Right lobe of liver (tissue), 6 donors: ENCODE results near the gene FMO2. TPM values are rescaled to one million over a fixed set of nuclear protein-coding genes. Genes with fewer than 3 reads are reported as not detected.

Experiments used
- ATAC-seq, 4 donors: fragments of 200-7000 bp; cut with Tn5 transposase; one replicate each; pipeline ENCODE4 v1.9.1; 2020; ENCODE audit warnings: mild to moderate bottlenecking in 4 of 4, moderate library complexity in 4 of 4
- DNase-seq, 3 donors: peaks; one replicate each; pipeline ENCODE4 v3.0.0-alpha.2; 2020
- H3K27ac ChIP-seq, 3 donors: fragments of 200-600 bp; one replicate each; pipeline ENCODE4 v1.8.0; 2022
- H3K27me3 ChIP-seq, 2 donors: fragments of 200-600 bp; one replicate each; pipeline ENCODE4 v1.8.0; 2022
- H3K36me3 ChIP-seq, 4 donors: fragments of 200-600 bp; sonication (generic) in 1 of 4; one replicate each; pipeline versions ENCODE4 v1.5.1 to v1.8.0; 2017 to 2022; ENCODE audit warnings: control low read depth in 1 of 4
- H3K4me1 ChIP-seq, 4 donors: fragments of 200-600 bp; sonication (generic) in 1 of 4; one replicate each; pipeline versions ENCODE4 v1.5.1 to v1.8.0; 2017 to 2022; ENCODE audit warnings: control low read depth in 1 of 4
- H3K4me3 ChIP-seq, 3 donors: fragments of 200-600 bp; one replicate each; pipeline ENCODE4 v1.8.0; 2022
- H3K9me3 ChIP-seq, 4 donors: fragments of 200-600 bp; sonication (generic) in 1 of 4; one replicate each; pipeline versions ENCODE4 v1.5.1 to v1.8.0; 2017 to 2022; ENCODE audit warnings: control low read depth in 1 of 4
- POLR2A ChIP-seq: fragments of 450-650 bp; IDR thresholded peaks from one replicate; pipeline ENCODE4 v1.6.1; 2017; ENCODE audit warnings: antibody characterized with exemption, mild to moderate bottlenecking
- WGBS: methylation state at CpG from one replicate; pipeline ENCODE4 v1.1.6; 2018; ENCODE audit warnings: low coverage, low lambda C conversion rate; ENCODE audit not compliant: insufficient coverage; ENCODE audit errors: missing lambda C conversion rate; 5-methylcytosine and 5-hydroxymethylcytosine counted together
- intact Hi-C, 2 donors: fragments of 100-400 bp; cut with DNase I; formaldehyde crosslinking; loops; one replicate each; pipeline versions ENCODE4 v1.11.2 to v1.14.1; 2022
- total RNA-seq, 6 experiments: library from RNA; depleted of rRNA in 2 of 6; stranded (reverse); fragments of >200 nt in 2 of 6; fragmentation: NEBNext Ultra II Directional in 3 of 6; extraction: Animal tissue kit (Norgen Biotek cat#: 25700) in 3 of 6; gene quantifications; one replicate each; pipeline versions ENCODE4 v1.1.0 to v1.2.4, GENCODE V29; 2016 to 2023
- TF ChIP-seq, protein P1 (sequence below), 4 donors: fragments of 200-600 bp in 3 of 4; fragments of 450-650 bp in 1 of 4; IDR thresholded peaks; one replicate each; pipeline versions ENCODE4 v1.5.1 to v1.8.0; 2016 to 2022; ENCODE audit warnings: antibody characterized with exemption in 4 of 4, mild to moderate bottlenecking in 2 of 4
- donor health status: DM: no; HTN: yes; CAD: no.
- donor health status: DM: no; HTN: no; CAD: no.
- donor health status: DM: no; HTN: no; CAD: no.
- donor health status: DM: no; HTN: yes; CAD: no.
- donor health status: DM: no; HTN: yes; CAD: no.

Gene FMO2
- total RNA-seq, 6 experiments from 2014 or later, result 1.0 to 6.8 (median 3.9) TPM

DNA sequence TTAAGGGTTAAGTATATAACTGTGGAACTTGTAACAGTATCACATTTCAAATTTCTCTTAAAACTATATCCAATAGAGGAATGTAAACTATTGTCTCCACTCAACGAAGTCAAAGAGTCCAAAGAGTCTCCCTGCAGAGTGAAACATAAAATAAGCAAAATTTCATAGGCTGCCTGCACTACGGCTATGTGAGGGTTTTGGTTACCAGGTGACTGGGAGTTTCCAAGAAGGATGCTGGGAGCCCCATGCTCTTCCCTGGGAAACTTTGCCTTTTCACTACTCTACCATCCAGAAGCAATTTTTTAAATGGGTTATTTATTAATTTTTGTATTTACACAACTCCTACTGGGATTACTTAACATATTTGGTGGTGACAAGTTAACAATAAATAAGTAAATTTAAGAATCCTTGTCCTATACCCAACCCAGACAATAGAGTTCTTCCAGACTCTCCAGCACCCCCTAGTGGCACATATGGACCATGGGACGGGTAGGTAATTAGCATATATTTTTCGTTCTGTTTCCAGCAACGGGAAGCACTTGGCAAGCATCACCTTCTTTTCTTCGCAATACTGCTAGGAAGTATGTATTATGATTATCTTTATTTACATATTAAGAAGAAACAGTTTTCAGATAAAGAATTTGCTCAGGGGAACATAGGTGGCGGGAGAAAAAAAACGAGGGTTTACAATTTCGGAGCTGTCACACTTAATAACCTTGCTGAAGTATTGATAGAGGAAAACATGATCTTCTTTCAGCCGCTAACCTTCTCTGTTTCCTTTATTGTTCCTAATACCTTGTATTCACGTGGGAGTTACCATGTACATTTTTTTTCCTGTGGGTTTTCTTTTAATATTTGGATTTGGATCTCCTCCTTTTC is 3.5 kb downstream of the FMO2 start:
- H3K27ac ChIP-seq, result no peak overlapping the region
- WGBS, result 15% methylated on average over 11 of the region's 11 CpGs

DNA sequence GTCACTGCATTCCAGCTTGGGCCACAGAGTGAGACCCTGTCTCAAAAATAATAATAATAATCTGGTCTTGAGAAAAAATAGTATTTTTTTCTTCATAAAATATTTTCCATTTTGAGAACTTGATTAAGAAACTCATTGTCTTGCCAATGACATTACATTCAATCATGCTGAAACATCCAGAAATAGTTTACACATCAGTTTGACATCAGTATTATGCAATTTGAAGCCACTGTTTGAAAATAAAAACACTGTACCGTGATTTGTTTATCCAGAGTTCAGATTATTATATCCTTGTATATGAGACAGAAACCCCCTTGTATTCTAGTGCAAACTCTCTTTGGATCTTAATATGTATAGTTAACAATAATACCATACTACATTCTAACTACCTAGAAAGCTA is 6.9 kb downstream of the FMO2 start:
- WGBS, result 17% methylated on average over 1 of the region's 1 CpG
- Histone ChIP-seq H3K27me3 (no peaks in the 10 kb centered on the region), H3K27ac (peak overlapping the region; percentile 2 to 61 (median 36)), H3K4me1 (peaks cover 0 to 32% (median 4%) of the 10 kb centered on the region in 4 donors), H3K9me3 (no peaks in the 10 kb centered on the region), H3K4me3 (no peak overlapping the region), H3K36me3 (no peaks in the 10 kb centered on the region)
- intact Hi-C loops, result no loop called here
- ATAC-seq (peak; percentile 42 to 50 (median 46)), DNase-seq (no peak)
- no peak for TF ChIP-seq POLR2A
- TF ChIP-seq, protein P1, sequence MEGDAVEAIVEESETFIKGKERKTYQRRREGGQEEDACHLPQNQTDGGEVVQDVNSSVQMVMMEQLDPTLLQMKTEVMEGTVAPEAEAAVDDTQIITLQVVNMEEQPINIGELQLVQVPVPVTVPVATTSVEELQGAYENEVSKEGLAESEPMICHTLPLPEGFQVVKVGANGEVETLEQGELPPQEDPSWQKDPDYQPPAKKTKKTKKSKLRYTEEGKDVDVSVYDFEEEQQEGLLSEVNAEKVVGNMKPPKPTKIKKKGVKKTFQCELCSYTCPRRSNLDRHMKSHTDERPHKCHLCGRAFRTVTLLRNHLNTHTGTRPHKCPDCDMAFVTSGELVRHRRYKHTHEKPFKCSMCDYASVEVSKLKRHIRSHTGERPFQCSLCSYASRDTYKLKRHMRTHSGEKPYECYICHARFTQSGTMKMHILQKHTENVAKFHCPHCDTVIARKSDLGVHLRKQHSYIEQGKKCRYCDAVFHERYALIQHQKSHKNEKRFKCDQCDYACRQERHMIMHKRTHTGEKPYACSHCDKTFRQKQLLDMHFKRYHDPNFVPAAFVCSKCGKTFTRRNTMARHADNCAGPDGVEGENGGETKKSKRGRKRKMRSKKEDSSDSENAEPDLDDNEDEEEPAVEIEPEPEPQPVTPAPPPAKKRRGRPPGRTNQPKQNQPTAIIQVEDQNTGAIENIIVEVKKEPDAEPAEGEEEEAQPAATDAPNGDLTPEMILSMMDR (IDR thresholded peaks at IDR 0.05), result no peak

More for the DNA sequence above, 3.5 kb downstream of the FMO2 start:
- H3K9me3 ChIP-seq, result no peaks in the 10 kb centered on the region
- DNase-seq (peak in 2 of 3 donors; percentile 39 to 70), ATAC-seq (peak; percentile 90 to 93 (median 92))
- no peaks in the 10 kb centered on the region for H3K36me3 ChIP-seq
- no peaks in the 10 kb centered on the region for H3K27me3 ChIP-seq
- no peak for TF ChIP-seq POLR2A
- TF ChIP-seq, protein P1 (IDR thresholded peaks at IDR 0.05), result peak; percentile 75 to 90 (median 87)
- intact Hi-C loops, result no loop called here
- peak overlapping the region in 1 of 3 donors; percentile 8 for H3K4me3 ChIP-seq
- peaks cover 0 to 18% (median 1%) of the 10 kb centered on the region in 4 donors for H3K4me1 ChIP-seq

DNA sequence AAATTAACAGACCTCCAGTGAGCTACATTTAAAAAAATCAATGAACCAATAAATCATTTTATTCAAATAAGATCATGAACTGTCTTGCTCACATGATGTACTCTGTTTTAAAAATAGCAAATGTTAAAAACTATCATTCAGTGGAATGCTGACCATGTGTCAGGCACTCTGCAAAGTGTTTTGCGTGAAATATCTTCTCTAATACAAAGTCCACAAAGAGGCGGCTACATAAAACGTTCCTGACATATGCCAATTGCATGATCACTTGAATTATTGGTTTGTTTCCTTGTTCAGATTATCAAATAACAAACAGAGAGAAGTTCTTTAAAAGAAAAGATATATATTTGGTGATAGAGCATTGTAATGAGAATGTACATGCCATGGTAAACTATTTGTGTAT is 10.7 kb downstream of the FMO2 start:
- H3K27ac ChIP-seq, result peak overlapping the region in 2 of 3 donors; percentile 52 to 76
- H3K27me3 ChIP-seq, result no peaks in the 10 kb centered on the region
- 19% methylated on average over 3 of the region's 3 CpGs for WGBS
- H3K9me3 ChIP-seq, result no peaks in the 10 kb centered on the region
- DNase-seq, result no peak
- H3K4me1 ChIP-seq, result peaks cover 0 to 28% (median 3%) of the 10 kb centered on the region in 4 donors
- ATAC-seq, result peak; percentile 74 to 85 (median 82)
- no peak overlapping the region for H3K4me3 ChIP-seq
- no peaks in the 10 kb centered on the region for H3K36me3 ChIP-seq
- intact Hi-C loops, result no loop called here
- TF ChIP-seq, protein P1 (IDR thresholded peaks at IDR 0.05), result no peak
- TF ChIP-seq POLR2A, result no peak

DNA sequence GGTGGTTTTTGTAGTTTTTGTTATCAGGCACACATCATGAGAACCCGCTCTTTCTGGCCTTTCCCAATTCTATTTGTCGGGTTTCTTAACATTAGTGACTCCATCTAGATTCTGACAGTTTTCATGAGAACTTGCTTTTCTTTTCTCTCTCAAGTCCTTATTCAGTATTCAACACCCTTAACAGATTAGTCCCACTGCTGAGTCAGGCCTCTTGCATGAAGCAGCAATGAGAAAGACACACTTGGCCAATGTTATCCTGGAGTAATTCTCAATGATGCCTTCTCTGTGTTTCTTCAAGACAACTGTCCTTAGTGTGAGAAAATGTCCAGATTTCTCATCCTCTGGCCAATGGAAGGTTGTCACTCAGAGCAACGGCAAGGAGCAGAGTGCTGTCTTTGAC is 11.3 kb downstream of the FMO2 start:
- no peaks in the 10 kb centered on the region for H3K36me3 ChIP-seq
- H3K4me3 ChIP-seq, result no peak overlapping the region
- peak in 1 of 4 donors; percentile 24 for ATAC-seq
- WGBS, result 71% methylated on average over 3 of the region's 3 CpGs
- no peaks in the 10 kb centered on the region for H3K27me3 ChIP-seq
- intact Hi-C loops, result no loop called here
- H3K4me1 ChIP-seq, result peaks cover 0 to 25% (median 3%) of the 10 kb centered on the region in 4 donors
- H3K9me3 ChIP-seq, result no peaks in the 10 kb centered on the region
- DNase-seq, result no peak
- H3K27ac ChIP-seq, result peak overlapping the region in 2 of 3 donors; percentile 52 to 76
- no peak for TF ChIP-seq POLR2A
- TF ChIP-seq, protein P1 (IDR thresholded peaks at IDR 0.05), result no peak
